ENCODE measurements around the gene ALG11. TPM values are rescaled to one million over a fixed set of nuclear protein-coding genes. Genes with fewer than 3 reads are reported as not detected.

Gene ALG11, protein sequence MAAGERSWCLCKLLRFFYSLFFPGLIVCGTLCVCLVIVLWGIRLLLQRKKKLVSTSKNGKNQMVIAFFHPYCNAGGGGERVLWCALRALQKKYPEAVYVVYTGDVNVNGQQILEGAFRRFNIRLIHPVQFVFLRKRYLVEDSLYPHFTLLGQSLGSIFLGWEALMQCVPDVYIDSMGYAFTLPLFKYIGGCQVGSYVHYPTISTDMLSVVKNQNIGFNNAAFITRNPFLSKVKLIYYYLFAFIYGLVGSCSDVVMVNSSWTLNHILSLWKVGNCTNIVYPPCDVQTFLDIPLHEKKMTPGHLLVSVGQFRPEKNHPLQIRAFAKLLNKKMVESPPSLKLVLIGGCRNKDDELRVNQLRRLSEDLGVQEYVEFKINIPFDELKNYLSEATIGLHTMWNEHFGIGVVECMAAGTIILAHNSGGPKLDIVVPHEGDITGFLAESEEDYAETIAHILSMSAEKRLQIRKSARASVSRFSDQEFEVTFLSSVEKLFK
- total RNA-seq, result 10 to 100 TPM in 5 of 6 experiments, 1 to 10 TPM in 1; 8.8 to 23.0 (median 15.4) TPM
- long read RNA-seq, partial matches to known transcripts, result 1 of 5 reads
- long read RNA-seq, other reads (novel, unspliced or antisense), result 0 of 5 reads

GRCh38 chr13:52011632-52012511 is at the start of gene ALG11:
ALG11 (plus strand) TSS chr13:52012398; CDS start chr13:52012419, 21 bp downstream.
- Histone ChIP-seq H3K4me1 (peaks cover 0 to 25% (median 7%) of the 10 kb centered on the region in 4 donors), H3K36me3 (no peaks in the 10 kb centered on the region), H3K9me3 (no peaks in the 10 kb centered on the region), H3K27ac (peak within 1 kb of the TSS; percentile 73 to 80 (median 78)), H3K4me3 (peak within 1 kb of the TSS; percentile 92 to 94 (median 93)), H3K27me3 (no peaks in the 10 kb centered on the region)
- WGBS (ENCODE audit: insufficient coverage, low coverage, low lambda C conversion rate, missing lambda C conversion rate), result 0% methylated on average over 13 of the region's 82 CpGs
- TF ChIP-seq, protein P1, sequence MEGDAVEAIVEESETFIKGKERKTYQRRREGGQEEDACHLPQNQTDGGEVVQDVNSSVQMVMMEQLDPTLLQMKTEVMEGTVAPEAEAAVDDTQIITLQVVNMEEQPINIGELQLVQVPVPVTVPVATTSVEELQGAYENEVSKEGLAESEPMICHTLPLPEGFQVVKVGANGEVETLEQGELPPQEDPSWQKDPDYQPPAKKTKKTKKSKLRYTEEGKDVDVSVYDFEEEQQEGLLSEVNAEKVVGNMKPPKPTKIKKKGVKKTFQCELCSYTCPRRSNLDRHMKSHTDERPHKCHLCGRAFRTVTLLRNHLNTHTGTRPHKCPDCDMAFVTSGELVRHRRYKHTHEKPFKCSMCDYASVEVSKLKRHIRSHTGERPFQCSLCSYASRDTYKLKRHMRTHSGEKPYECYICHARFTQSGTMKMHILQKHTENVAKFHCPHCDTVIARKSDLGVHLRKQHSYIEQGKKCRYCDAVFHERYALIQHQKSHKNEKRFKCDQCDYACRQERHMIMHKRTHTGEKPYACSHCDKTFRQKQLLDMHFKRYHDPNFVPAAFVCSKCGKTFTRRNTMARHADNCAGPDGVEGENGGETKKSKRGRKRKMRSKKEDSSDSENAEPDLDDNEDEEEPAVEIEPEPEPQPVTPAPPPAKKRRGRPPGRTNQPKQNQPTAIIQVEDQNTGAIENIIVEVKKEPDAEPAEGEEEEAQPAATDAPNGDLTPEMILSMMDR (IDR thresholded peaks at IDR 0.05), result no peak
- peak; percentile 90 for TF ChIP-seq POLR2A (IDR thresholded peaks at IDR 0.05)
- intact Hi-C loops (cut with DNase I), result no loop called here
- DNase-seq (peak; percentile 99 to 100 (median 99)), ATAC-seq (peak; percentile 97 to 99 (median 97))

- TF ChIP-seq, protein P1 (IDR thresholded peaks at IDR 0.05), result no peak
- no peak for TF ChIP-seq POLR2A (IDR thresholded peaks at IDR 0.05)
- Histone ChIP-seq H3K9me3 (no peaks in the 10 kb centered on the region), H3K27me3 (no peaks in the 10 kb centered on the region), H3K36me3 (peaks cover 0 to 21% (median 3%) of the 10 kb centered on the region in 4 donors), H3K4me3 (no peak overlapping the region), H3K4me1 (no peaks in the 10 kb centered on the region), H3K27ac (no peak overlapping the region)
- ATAC-seq, result no peak
- no peak for DNase-seq
- intact Hi-C loops (cut with DNase I), result no loop called here
- WGBS (ENCODE audit: insufficient coverage, low coverage, low lambda C conversion rate, missing lambda C conversion rate), result 92% methylated on average over 7 of the region's 10 CpGs
These were observed 46.0 kb upstream of the ALG11 start for GRCh38 chr13:51966186-51966585.

DNA sequence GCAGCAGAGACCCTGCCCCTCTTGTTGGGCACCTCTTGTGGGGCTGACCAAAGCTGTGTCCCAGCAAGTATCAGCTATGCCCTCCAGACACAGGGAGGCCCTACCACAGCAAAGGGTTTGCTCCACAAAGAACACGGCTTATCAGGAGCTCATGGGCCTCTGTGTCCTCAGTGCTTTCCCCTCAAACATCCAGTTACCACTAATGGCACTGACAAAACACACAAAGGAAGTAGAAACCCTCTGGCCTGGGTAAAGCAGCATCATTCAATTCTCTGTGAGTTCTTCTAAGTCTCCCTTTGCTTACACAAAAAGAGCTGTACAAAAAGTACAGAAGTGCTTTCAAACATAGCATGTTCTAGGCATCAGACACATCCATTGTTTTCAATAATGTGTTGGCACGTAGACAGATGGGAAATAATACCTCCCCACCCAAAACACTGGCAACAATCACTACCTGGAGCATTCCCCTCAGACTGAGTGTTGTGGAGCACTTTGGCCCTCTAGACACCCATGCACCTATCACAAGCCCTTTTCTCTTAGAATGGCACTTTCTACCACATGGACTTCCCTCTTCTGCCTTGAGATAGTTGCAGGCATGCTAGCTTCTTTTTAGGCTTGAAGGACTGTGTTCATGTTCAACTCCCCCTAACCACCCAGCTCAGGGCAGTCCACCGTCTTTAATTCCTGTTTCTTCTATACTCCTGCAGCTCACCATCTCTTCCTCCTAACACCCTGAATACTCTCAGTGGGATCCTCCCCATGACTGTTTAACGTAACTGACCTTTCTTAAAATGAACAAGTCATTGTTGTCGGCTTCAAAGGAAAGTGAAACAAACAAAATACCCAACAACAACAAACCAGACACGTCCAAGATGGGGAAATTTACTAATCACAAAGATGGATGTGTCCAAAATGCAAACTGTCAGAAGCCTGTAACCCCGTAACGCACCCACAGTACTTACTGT is 44.4 kb upstream of the ALG11 start:
- WGBS (ENCODE audit: insufficient coverage, low coverage, low lambda C conversion rate, missing lambda C conversion rate), result 73% methylated on average over 5 of the region's 8 CpGs
- no peak for TF ChIP-seq POLR2A (IDR thresholded peaks at IDR 0.05)
- TF ChIP-seq, protein P1 (IDR thresholded peaks at IDR 0.05), result no peak
- H3K4me1 ChIP-seq, result peaks cover 0 to 8% (median 0%) of the 10 kb centered on the region in 4 donors

More for the DNA sequence above, 44.4 kb upstream of the ALG11 start:
- Histone ChIP-seq H3K27ac (no peak overlapping the region), H3K27me3 (no peaks in the 10 kb centered on the region), H3K36me3 (peaks cover 0 to 21% (median 3%) of the 10 kb centered on the region in 4 donors), H3K4me3 (no peak overlapping the region), H3K9me3 (no peaks in the 10 kb centered on the region)
- ATAC-seq (no peak), DNase-seq (no peak)
- intact Hi-C loops (cut with DNase I), result no loop called here

Data from right lobe of liver (tissue), 6 donors.